Peyer's patch (tissue), 4 donors: Measurements from ENCODE around the gene ROR1.

Experiments used
- CTCF ChIP-seq, 6 experiments: fragments of 450-650 bp in 4 of 6; fragments of 200-600 bp in 2 of 6; sonication (generic) in 1 of 6; IDR thresholded peaks; one replicate each; pipeline ENCODE4 v1.5.1; 2017 to 2019; ENCODE audit warnings: antibody characterized with exemption in 6 of 6, mild to moderate bottlenecking in 3 of 6, moderate library complexity in 1 of 6
- POLR2A ChIP-seq, 2 donors: fragments of 450-650 bp; IDR thresholded peaks; one replicate each; pipeline ENCODE4 v1.5.1; 2017; ENCODE audit warnings: antibody characterized with exemption in 2 of 2, mild to moderate bottlenecking in 2 of 2, moderate library complexity in 2 of 2

- TF ChIP-seq CTCF (IDR thresholded peaks at IDR 0.05) = no peak
- no peak for TF ChIP-seq POLR2A (IDR thresholded peaks at IDR 0.05)
Measured at GRCh38 chr1:63911049-63911448, 137.2 kb downstream of the ROR1 start.
